ENCODE results near the gene COQ8B.

The COQ8B gene

GRCh38 chr19:40742477-40742876 lies 25.8 kb upstream of the COQ8B start:
- Histone ChIP-seq H3K9ac (ENCODE audit: low read length) (no peak overlapping the region), H2AFZ (ENCODE audit: low read length) (no peak overlapping the region)
- TF ChIP-seq CTCF (IDR thresholded peaks at IDR 0.05; ENCODE audit: low read length) (0 out of 2 replicates have a peak, but pooled peaks have one; percentile 3), EZH2 (IDR thresholded peaks at IDR 0.05; ENCODE audit: borderline replicate concordance, low read length) (no peak)

GRCh38 chr19:40741527-40742390 lies 25.1 kb upstream of the COQ8B start:
- H2AFZ ChIP-seq (ENCODE audit: low read length): no peak overlapping the region
- no peak overlapping the region for H3K4me3 ChIP-seq (ENCODE audit: low read depth, low read length, poor library complexity, severe bottlenecking)
- no peak overlapping the region for H3K27ac ChIP-seq (ENCODE audit: low read depth, low read length, poor library complexity, severe bottlenecking)
- no peaks in the 10 kb centered on the region for H3K27me3 ChIP-seq (ENCODE audit: insufficient read depth, low read length)
- no peaks in the 10 kb centered on the region for H3K9me3 ChIP-seq (ENCODE audit: low read length)
- no peaks in the 10 kb centered on the region for H3F3A ChIP-seq (ENCODE audit: insufficient read depth, low read length)
- no peak overlapping the region for H3K4me2 ChIP-seq (ENCODE audit: low read length)
- H4K20me1 ChIP-seq (ENCODE audit: insufficient read depth, low read length): no peaks in the 10 kb centered on the region
- no peaks in the 10 kb centered on the region for H3K4me1 ChIP-seq (ENCODE audit: insufficient read depth, low read length, severe bottlenecking)
- no peaks in the 10 kb centered on the region for H3K9me2 ChIP-seq (ENCODE audit: low read depth, low read length)
- H3K36me3 ChIP-seq (ENCODE audit: insufficient read depth, low read length): no peaks in the 10 kb centered on the region
- no peak overlapping the region for H3K9ac ChIP-seq (ENCODE audit: low read length)
- TF ChIP-seq CTCF (IDR thresholded peaks at IDR 0.05; ENCODE audit: low read length): peak; percentile 24; the same call in 1 of the 2 replicates
- no peak for TF ChIP-seq EZH2 (IDR thresholded peaks at IDR 0.05; ENCODE audit: borderline replicate concordance, low read length)
- H3K79me2 ChIP-seq (ENCODE audit: insufficient read depth, low read length): no peaks in the 10 kb centered on the region

More at GRCh38 chr19:40742477-40742876, 25.8 kb upstream of the COQ8B start:
- H3K27me3 ChIP-seq (ENCODE audit: insufficient read depth, low read length): no peaks in the 10 kb centered on the region
- no peaks in the 10 kb centered on the region for H3K9me2 ChIP-seq (ENCODE audit: low read depth, low read length)
- H3K4me2 ChIP-seq (ENCODE audit: low read length): no peak overlapping the region
- no peak overlapping the region for H3K4me3 ChIP-seq (ENCODE audit: low read depth, low read length, poor library complexity, severe bottlenecking)
- no peaks in the 10 kb centered on the region for H3K36me3 ChIP-seq (ENCODE audit: insufficient read depth, low read length)
- no peaks in the 10 kb centered on the region for H3K4me1 ChIP-seq (ENCODE audit: insufficient read depth, low read length, severe bottlenecking)
- no peaks in the 10 kb centered on the region for H3F3A ChIP-seq (ENCODE audit: insufficient read depth, low read length)
- H3K9me3 ChIP-seq (ENCODE audit: low read length): no peaks in the 10 kb centered on the region
- no peaks in the 10 kb centered on the region for H4K20me1 ChIP-seq (ENCODE audit: insufficient read depth, low read length)
- H3K79me2 ChIP-seq (ENCODE audit: insufficient read depth, low read length): no peaks in the 10 kb centered on the region
- H3K27ac ChIP-seq (ENCODE audit: low read depth, low read length, poor library complexity, severe bottlenecking): no peak overlapping the region

GRCh38 chr19:40740747-40741146 lies 24.1 kb upstream of the COQ8B start:
- H3K4me2 ChIP-seq (ENCODE audit: low read length): no peak overlapping the region
- TF ChIP-seq CTCF (IDR thresholded peaks at IDR 0.05; ENCODE audit: low read length) (no peak), EZH2 (IDR thresholded peaks at IDR 0.05; ENCODE audit: borderline replicate concordance, low read length) (no peak)
- H2AFZ ChIP-seq (ENCODE audit: low read length): no peak overlapping the region
- H3K79me2 ChIP-seq (ENCODE audit: insufficient read depth, low read length): no peaks in the 10 kb centered on the region
- H3K4me3 ChIP-seq (ENCODE audit: low read depth, low read length, poor library complexity, severe bottlenecking): no peak overlapping the region
- H4K20me1 ChIP-seq (ENCODE audit: insufficient read depth, low read length): no peaks in the 10 kb centered on the region
- H3K4me1 ChIP-seq (ENCODE audit: insufficient read depth, low read length, severe bottlenecking): no peaks in the 10 kb centered on the region
- H3F3A ChIP-seq (ENCODE audit: insufficient read depth, low read length): no peaks in the 10 kb centered on the region
- no peak overlapping the region for H3K27ac ChIP-seq (ENCODE audit: low read depth, low read length, poor library complexity, severe bottlenecking)
- no peak overlapping the region for H3K9ac ChIP-seq (ENCODE audit: low read length)
- H3K36me3 ChIP-seq (ENCODE audit: insufficient read depth, low read length): no peaks in the 10 kb centered on the region
- H3K9me2 ChIP-seq (ENCODE audit: low read depth, low read length): no peaks in the 10 kb centered on the region
- H3K9me3 ChIP-seq (ENCODE audit: low read length): no peaks in the 10 kb centered on the region
- no peaks in the 10 kb centered on the region for H3K27me3 ChIP-seq (ENCODE audit: insufficient read depth, low read length)

Data from OCI-LY1 (cell line).